HepG2 (cell line): ENCODE measurements around the gene SECTM1. TPM values are rescaled to one million over a fixed set of nuclear protein-coding genes. Genes with fewer than 3 reads are reported as not detected.

Experiments
- CEBPB ChIP-seq: IDR thresholded peaks from 2 replicates; pipeline ENCODE4 v1.6.1; 2011; ENCODE audit warnings: low read depth, low read length, improper control_type of control experiment, borderline replicate concordance
- FOSL1 ChIP-seq: sonication (generic); formaldehyde crosslinking; IDR thresholded peaks from 2 replicates; pipeline ENCODE4 v1.9.0; 2021; ENCODE audit warnings: missing genetic modification reagents, borderline replicate concordance
- GTF2F1 ChIP-seq: fragments of 150-350 bp; IDR thresholded peaks from 2 replicates; pipeline ENCODE4 v1.6.1; 2014; ENCODE audit warnings: low read length
- MBNL3 ChIP-seq: fragments of 250-450 bp; sonication (Bioruptor Pico); conservative IDR thresholded peaks from 2 replicates; pipeline ENCODE4 v1.8.0; 2022; ENCODE audit warnings: mild to moderate bottlenecking, inconsistent platforms
- NCOA1 ChIP-seq: sonication (generic); formaldehyde crosslinking; IDR thresholded peaks from 2 replicates; pipeline ENCODE4 v1.9.0; 2021; ENCODE audit warnings: missing genetic modification reagents
- SNAI1 ChIP-seq: sonication (generic); formaldehyde crosslinking; IDR thresholded peaks from 2 replicates; pipeline ENCODE4 v1.5.0; 2020; ENCODE audit warnings: mild to moderate bottlenecking, missing genetic modification reagents, borderline replicate concordance
- U2AF1 ChIP-seq: fragments of 200-400 bp; formaldehyde crosslinking; optimal IDR thresholded peaks from 2 replicates; pipeline ENCODE3; 2017; ENCODE audit warnings: mild to moderate bottlenecking, low read depth, low read length
- ZNF282 ChIP-seq: fragments of 450-650 bp; IDR thresholded peaks from 2 replicates; pipeline ENCODE4 v1.6.1; 2018; ENCODE audit not compliant: partially characterized antibody
- ZNF33A ChIP-seq: sonication (generic); formaldehyde crosslinking; IDR thresholded peaks from 2 replicates; pipeline ENCODE4 v1.5.1; 2020; ENCODE audit warnings: missing genetic modification reagents, mild to moderate bottlenecking, moderate library complexity, borderline replicate concordance
- ZNF616 ChIP-seq: sonication (generic); formaldehyde crosslinking; IDR thresholded peaks from 2 replicates; pipeline ENCODE4 v1.5.0; 2020; ENCODE audit warnings: low read depth, mild to moderate bottlenecking, missing genetic modification reagents
- ZNF839 ChIP-seq: sonication (generic); formaldehyde crosslinking; IDR thresholded peaks from 2 replicates; pipeline ENCODE4 v1.4.0; 2020; ENCODE audit warnings: missing genetic modification reagents, mild to moderate bottlenecking, borderline replicate concordance
- polyA plus RNA-seq, 8 experiments: library from polyadenylated mRNA; depleted of rRNA in 3 of 8; stranded (reverse) in 7 of 8; unstranded in 1 of 8; fragments of >200 nt; fragmentation: Illumina TruSeq in 4 of 8; extraction: Trizol in 4 of 8; gene quantifications; 2 replicates each; pipeline versions ENCODE4 v1.2.1 to v1.2.3, GENCODE V29; 2011 to 2016; ENCODE audit warnings: low read depth in 4 of 8, missing spikeins in 1 of 8, mixed read lengths in 1 of 8; ENCODE audit not compliant: insufficient read depth in 1 of 8
- total RNA-seq, 5 experiments: library from RNA; depleted of rRNA; stranded (reverse); fragments of >200 nt; fragmentation: Illumina TruSeq; extraction: Trizol; gene quantifications; 2 replicates each; pipeline ENCODE4 v1.2.3, GENCODE V29; 2016; ENCODE audit warnings: low read depth in 1 of 5
- TF ChIP-seq, protein P1 (sequence below): sonication (generic); formaldehyde crosslinking; IDR thresholded peaks from 2 replicates; pipeline ENCODE4 v1.4.0; 2020; ENCODE audit warnings: mild to moderate bottlenecking, missing genetic modification reagents, borderline replicate concordance
- TF ChIP-seq, protein P2 (sequence below): sonication (generic); formaldehyde crosslinking; conservative IDR thresholded peaks from 2 replicates; pipeline ENCODE4 v1.8.1; 2023; ENCODE audit warnings: missing genetic modification reagents
- TF ChIP-seq, protein P3 (sequence below): sonication (generic); formaldehyde crosslinking; IDR thresholded peaks from 2 replicates; pipeline ENCODE4 v1.5.0; 2020; ENCODE audit warnings: missing genetic modification reagents
- TF ChIP-seq, protein P4 (sequence below): sonication (generic); formaldehyde crosslinking; IDR thresholded peaks from 2 replicates; pipeline ENCODE4 v1.5.1; 2020; ENCODE audit warnings: mild to moderate bottlenecking, moderate library complexity, missing genetic modification reagents
- TF ChIP-seq, protein P5 (sequence below): sonication (generic); formaldehyde crosslinking; IDR thresholded peaks from 2 replicates; pipeline ENCODE4 v1.4.0; 2020; ENCODE audit warnings: mild to moderate bottlenecking, missing genetic modification reagents

The SECTM1 gene
- total and polyA plus RNA-seq, 2 of the 13 experiments (the other 11 are each of a cell fraction or from before 2014, with no cell fraction given), result 3.5 to 5.3 TPM

DNA sequence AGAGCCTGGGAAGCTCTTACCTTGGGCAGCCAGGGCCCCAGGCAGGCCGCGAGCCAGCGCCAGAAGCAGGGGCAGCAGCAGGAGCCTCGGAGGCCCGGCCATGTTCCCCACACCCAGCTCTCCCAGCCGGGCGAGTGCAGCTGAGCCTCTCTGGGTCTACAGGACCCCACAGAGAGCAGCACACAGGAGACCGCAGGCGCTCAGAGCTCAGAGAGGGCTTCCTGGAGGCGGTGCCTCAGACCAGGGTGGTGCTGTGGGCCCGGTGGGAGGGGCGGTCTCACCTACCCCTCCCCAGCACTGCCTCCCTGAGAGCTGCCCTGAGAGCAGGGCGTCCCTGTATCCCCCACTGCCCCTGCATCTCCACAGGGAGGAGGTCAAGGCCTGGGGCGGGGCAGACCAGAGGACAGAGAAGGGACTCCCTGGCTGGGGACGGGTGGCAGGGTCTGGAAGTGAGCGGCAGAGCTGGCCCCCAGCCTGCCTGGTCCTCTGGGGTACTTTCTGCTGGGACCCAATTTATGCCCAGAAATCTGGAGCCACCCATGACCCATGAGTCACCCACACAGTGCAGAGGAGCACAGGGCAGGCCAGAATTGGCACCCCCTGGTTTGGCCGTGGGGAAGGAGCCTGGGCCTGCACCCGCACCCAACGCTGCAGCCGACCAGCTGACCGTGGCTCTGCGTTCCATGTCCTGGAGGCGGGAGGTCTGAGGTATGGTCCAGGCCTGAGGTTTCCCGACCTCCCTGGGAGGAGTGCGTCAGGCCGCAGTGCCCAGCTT is 16.0 kb downstream of the SECTM1 start, which contains the start of gene CD7 (continued):
- TF ChIP-seq, protein P1, sequence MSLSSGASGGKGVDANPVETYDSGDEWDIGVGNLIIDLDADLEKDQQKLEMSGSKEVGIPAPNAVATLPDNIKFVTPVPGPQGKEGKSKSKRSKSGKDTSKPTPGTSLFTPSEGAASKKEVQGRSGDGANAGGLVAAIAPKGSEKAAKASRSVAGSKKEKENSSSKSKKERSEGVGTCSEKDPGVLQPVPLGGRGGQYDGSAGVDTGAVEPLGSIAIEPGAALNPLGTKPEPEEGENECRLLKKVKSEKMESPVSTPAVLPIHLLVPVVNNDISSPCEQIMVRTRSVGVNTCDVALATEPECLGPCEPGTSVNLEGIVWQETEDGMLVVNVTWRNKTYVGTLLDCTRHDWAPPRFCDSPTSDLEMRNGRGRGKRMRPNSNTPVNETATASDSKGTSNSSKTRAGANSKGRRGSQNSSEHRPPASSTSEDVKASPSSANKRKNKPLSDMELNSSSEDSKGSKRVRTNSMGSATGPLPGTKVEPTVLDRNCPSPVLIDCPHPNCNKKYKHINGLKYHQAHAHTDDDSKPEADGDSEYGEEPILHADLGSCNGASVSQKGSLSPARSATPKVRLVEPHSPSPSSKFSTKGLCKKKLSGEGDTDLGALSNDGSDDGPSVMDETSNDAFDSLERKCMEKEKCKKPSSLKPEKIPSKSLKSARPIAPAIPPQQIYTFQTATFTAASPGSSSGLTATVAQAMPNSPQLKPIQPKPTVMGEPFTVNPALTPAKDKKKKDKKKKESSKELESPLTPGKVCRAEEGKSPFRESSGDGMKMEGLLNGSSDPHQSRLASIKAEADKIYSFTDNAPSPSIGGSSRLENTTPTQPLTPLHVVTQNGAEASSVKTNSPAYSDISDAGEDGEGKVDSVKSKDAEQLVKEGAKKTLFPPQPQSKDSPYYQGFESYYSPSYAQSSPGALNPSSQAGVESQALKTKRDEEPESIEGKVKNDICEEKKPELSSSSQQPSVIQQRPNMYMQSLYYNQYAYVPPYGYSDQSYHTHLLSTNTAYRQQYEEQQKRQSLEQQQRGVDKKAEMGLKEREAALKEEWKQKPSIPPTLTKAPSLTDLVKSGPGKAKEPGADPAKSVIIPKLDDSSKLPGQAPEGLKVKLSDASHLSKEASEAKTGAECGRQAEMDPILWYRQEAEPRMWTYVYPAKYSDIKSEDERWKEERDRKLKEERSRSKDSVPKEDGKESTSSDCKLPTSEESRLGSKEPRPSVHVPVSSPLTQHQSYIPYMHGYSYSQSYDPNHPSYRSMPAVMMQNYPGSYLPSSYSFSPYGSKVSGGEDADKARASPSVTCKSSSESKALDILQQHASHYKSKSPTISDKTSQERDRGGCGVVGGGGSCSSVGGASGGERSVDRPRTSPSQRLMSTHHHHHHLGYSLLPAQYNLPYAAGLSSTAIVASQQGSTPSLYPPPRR (CRISPR knock-in tag), result peak; percentile 48; the same call in 1 of the 2 replicates
- TF ChIP-seq FOSL1 (CRISPR knock-in tag), result peak; percentile 27; the same call in 1 of the 2 replicates
- no peak for TF ChIP-seq ZNF282
- 0 out of 2 replicates have a peak, but pooled peaks have one; percentile 20 for TF ChIP-seq NCOA1 (CRISPR knock-in tag)
- TF ChIP-seq U2AF1, result no peak
- TF ChIP-seq, protein P2, sequence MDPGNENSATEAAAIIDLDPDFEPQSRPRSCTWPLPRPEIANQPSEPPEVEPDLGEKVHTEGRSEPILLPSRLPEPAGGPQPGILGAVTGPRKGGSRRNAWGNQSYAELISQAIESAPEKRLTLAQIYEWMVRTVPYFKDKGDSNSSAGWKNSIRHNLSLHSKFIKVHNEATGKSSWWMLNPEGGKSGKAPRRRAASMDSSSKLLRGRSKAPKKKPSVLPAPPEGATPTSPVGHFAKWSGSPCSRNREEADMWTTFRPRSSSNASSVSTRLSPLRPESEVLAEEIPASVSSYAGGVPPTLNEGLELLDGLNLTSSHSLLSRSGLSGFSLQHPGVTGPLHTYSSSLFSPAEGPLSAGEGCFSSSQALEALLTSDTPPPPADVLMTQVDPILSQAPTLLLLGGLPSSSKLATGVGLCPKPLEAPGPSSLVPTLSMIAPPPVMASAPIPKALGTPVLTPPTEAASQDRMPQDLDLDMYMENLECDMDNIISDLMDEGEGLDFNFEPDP (CRISPR knock-in tag), result no peak; the same call in 1 of the 2 replicates
- TF ChIP-seq, protein P3, sequence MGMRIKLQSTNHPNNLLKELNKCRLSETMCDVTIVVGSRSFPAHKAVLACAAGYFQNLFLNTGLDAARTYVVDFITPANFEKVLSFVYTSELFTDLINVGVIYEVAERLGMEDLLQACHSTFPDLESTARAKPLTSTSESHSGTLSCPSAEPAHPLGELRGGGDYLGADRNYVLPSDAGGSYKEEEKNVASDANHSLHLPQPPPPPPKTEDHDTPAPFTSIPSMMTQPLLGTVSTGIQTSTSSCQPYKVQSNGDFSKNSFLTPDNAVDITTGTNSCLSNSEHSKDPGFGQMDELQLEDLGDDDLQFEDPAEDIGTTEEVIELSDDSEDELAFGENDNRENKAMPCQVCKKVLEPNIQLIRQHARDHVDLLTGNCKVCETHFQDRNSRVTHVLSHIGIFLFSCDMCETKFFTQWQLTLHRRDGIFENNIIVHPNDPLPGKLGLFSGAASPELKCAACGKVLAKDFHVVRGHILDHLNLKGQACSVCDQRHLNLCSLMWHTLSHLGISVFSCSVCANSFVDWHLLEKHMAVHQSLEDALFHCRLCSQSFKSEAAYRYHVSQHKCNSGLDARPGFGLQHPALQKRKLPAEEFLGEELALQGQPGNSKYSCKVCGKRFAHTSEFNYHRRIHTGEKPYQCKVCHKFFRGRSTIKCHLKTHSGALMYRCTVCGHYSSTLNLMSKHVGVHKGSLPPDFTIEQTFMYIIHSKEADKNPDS, result peak; percentile 40; the same call in 1 of the 2 replicates
- TF ChIP-seq, protein P4, sequence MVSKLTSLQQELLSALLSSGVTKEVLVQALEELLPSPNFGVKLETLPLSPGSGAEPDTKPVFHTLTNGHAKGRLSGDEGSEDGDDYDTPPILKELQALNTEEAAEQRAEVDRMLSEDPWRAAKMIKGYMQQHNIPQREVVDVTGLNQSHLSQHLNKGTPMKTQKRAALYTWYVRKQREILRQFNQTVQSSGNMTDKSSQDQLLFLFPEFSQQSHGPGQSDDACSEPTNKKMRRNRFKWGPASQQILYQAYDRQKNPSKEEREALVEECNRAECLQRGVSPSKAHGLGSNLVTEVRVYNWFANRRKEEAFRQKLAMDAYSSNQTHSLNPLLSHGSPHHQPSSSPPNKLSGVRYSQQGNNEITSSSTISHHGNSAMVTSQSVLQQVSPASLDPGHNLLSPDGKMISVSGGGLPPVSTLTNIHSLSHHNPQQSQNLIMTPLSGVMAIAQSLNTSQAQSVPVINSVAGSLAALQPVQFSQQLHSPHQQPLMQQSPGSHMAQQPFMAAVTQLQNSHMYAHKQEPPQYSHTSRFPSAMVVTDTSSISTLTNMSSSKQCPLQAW (CRISPR knock-in tag), result peak; percentile 84
- TF ChIP-seq SNAI1 (CRISPR knock-in tag), result peak; percentile 85
- TF ChIP-seq MBNL3 (CRISPR knock-in tag), result no peak
- TF ChIP-seq ZNF33A, result no peak
- TF ChIP-seq ZNF839 (CRISPR knock-in tag), result no peak
- TF ChIP-seq GTF2F1, result no peak
- peak; percentile 12; the same call in 1 of the 2 replicates for TF ChIP-seq ZNF616
- TF ChIP-seq, protein P5, sequence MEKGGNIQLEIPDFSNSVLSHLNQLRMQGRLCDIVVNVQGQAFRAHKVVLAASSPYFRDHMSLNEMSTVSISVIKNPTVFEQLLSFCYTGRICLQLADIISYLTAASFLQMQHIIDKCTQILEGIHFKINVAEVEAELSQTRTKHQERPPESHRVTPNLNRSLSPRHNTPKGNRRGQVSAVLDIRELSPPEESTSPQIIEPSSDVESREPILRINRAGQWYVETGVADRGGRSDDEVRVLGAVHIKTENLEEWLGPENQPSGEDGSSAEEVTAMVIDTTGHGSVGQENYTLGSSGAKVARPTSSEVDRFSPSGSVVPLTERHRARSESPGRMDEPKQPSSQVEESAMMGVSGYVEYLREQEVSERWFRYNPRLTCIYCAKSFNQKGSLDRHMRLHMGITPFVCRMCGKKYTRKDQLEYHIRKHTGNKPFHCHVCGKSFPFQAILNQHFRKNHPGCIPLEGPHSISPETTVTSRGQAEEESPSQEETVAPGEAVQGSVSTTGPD (CRISPR knock-in tag), result peak; percentile 54; the same call in 1 of the 2 replicates
- TF ChIP-seq CEBPB, result no peak
